HCT116 (cell line): ENCODE data around the gene KRT1. TPM values are rescaled to one million over a fixed set of nuclear protein-coding genes. Genes with fewer than 3 reads are reported as not detected.

ENCODE experiments used
- ATAC-seq: fragments of 200-7000 bp; cut with Tn5 transposase; 2 replicates; pipeline ENCODE4 v1.9.1; 2020; ENCODE audit warnings: mild to moderate bottlenecking, moderate library complexity
- BruUV-seq: library from RNA; stranded (reverse); fragments of 400-500 nt; replicated peaks from 2 replicates; lab custom pipeline; 2021; lab: Mats Ljungman, UMichigan
- CTCF ChIA-PET: fragments of 300-600 bp; sonication (Branson Sonifier 250); formaldehyde crosslinking; loops from one replicate; lab custom pipeline; 2021; ENCODE audit warnings: antibody characterized with exemption; lab: Charles Lee
- POLR2A ChIA-PET: fragments of 300-600, 350-600 bp; sonication (Branson Sonifier 250); formaldehyde crosslinking; loops from one replicate; lab custom pipeline; 2021; ENCODE audit warnings: antibody characterized with exemption; lab: Charles Lee
- RAD21 ChIA-PET, 2 experiments: fragments of 300-600 bp; sonication (Branson Sonifier 250); formaldehyde crosslinking; loops; one replicate each; lab custom pipeline; 2023; ENCODE audit warnings: low total read pairs in 2 of 2; ENCODE audit not compliant: uncharacterized antibody in 2 of 2, unreplicated experiment in 2 of 2, low non-redundant PET in 1 of 2; lab: Charles Lee
- DNase-seq: peaks from one replicate; pipeline ENCODE4 v3.0.0-alpha.2; 2010; ENCODE audit warnings: low read depth, low spot score
- H2AFZ ChIP-seq: fragments of 200-600 bp; shearing (Covaris generic), sonication (generic); 2 replicates; pipeline ENCODE4 v1.6.1; 2017; ENCODE audit warnings: low read depth, mixed run types, mixed read lengths, antibody characterized with exemption, low read length; ENCODE audit not compliant: poor library complexity, severe bottlenecking
- H3K27ac ChIP-seq: 2 replicates; pipeline ENCODE4 v1.5.1; 2012; ENCODE audit warnings: low read depth, low read length
- H3K27me3 ChIP-seq: fragments of 200-600 bp; sonication (generic); 2 replicates; pipeline ENCODE4 v1.6.1; 2016; ENCODE audit warnings: mixed run types, low read length, mixed read lengths; ENCODE audit not compliant: insufficient read depth
- H3K36me3 ChIP-seq, 2 experiments: fragments of 200-500 bp in 1 of 2; fragments of 200-600 bp in 1 of 2; sonication (Bioruptor generic) in 1 of 2; sonication (generic) in 1 of 2; 2 replicates each; pipeline versions ENCODE4 v1.5.1 to v1.6.1; 2014 to 2016; ENCODE audit warnings: low read length in 2 of 2, inconsistent platforms in 1 of 2, mixed read lengths in 1 of 2, mixed run types in 1 of 2; ENCODE audit not compliant: insufficient read depth in 2 of 2, control insufficient read depth in 1 of 2
- H3K4me1 ChIP-seq, 2 experiments: fragments of 200-600 bp in 1 of 2; sonication (generic) in 1 of 2; 2 replicates each; pipeline versions ENCODE4 v1.5.1 to v1.6.1; 2012 to 2017; ENCODE audit warnings: low read length in 2 of 2, inconsistent platforms in 1 of 2, mild to moderate bottlenecking in 1 of 2, mixed read lengths in 1 of 2, mixed run types in 1 of 2, moderate library complexity in 1 of 2; ENCODE audit not compliant: insufficient read depth in 2 of 2, control insufficient read depth in 1 of 2
- H3K4me2 ChIP-seq: fragments of 200-600 bp; sonication (generic); 2 replicates; pipeline ENCODE4 v1.6.1; 2017; ENCODE audit warnings: mixed run types, low read length, mixed read lengths
- H3K4me3 ChIP-seq, 2 experiments: fragments of 200-600 bp in 1 of 2; sonication (generic) in 1 of 2; replicated peaks in 1 of 2; 2 replicates each; pipeline ENCODE4 v1.5.1; 2011 to 2016; ENCODE audit warnings: low read length in 2 of 2, control low read depth in 1 of 2, low read depth in 1 of 2, mild to moderate bottlenecking in 1 of 2, mixed read lengths in 1 of 2, mixed run types in 1 of 2
- H3K79me2 ChIP-seq: fragments of 200-600 bp; sonication (generic); 2 replicates; pipeline ENCODE4 v1.6.1; 2017; ENCODE audit warnings: mild to moderate bottlenecking, mixed run types, low read length, moderate library complexity, mixed read lengths; ENCODE audit not compliant: insufficient read depth
- H3K9ac ChIP-seq: fragments of 200-600 bp; sonication (generic); 2 replicates; pipeline ENCODE4 v1.6.1; 2016; ENCODE audit warnings: low read length, mixed read lengths
- H3K9me2 ChIP-seq: fragments of 200-600 bp; sonication (generic), shearing (Covaris generic); 2 replicates; pipeline ENCODE4 v1.6.1; 2017; ENCODE audit warnings: mixed run types, mild to moderate bottlenecking, moderate library complexity; ENCODE audit not compliant: insufficient read depth
- H3K9me3 ChIP-seq, 2 experiments: fragments of 200-500 bp in 1 of 2; fragments of 200-600 bp in 1 of 2; sonication (Bioruptor generic) in 1 of 2; sonication (generic) in 1 of 2; 2 replicates each; pipeline ENCODE4 v1.6.1; 2014 to 2017; ENCODE audit warnings: low read length in 2 of 2, mixed read lengths in 2 of 2, inconsistent platforms in 1 of 2, low read depth in 1 of 2, mild to moderate bottlenecking in 1 of 2, mixed run types in 1 of 2, moderate library complexity in 1 of 2; ENCODE audit not compliant: control insufficient read depth in 1 of 2, insufficient read depth in 1 of 2
- H4K20me1 ChIP-seq: fragments of 200-600 bp; sonication (generic), shearing (Covaris generic); 2 replicates; pipeline ENCODE4 v1.6.1; 2017; ENCODE audit warnings: mixed run types, mild to moderate bottlenecking, moderate library complexity; ENCODE audit not compliant: insufficient read depth
- ATF3 ChIP-seq: IDR thresholded peaks from 2 replicates; pipeline ENCODE4 v1.6.1; 2012
- CBX3 ChIP-seq: IDR thresholded peaks from 2 replicates; pipeline ENCODE4 v1.6.1; 2012; ENCODE audit warnings: low read depth
- CEBPB ChIP-seq: IDR thresholded peaks from 2 replicates; pipeline ENCODE4 v1.6.1; 2012; ENCODE audit warnings: low read depth
- CTCF ChIP-seq, 3 experiments: fragments of 200-600 bp in 1 of 3; sonication (generic) in 1 of 3; IDR thresholded peaks in 2 of 3; conservative IDR thresholded peaks in 1 of 3; 2 replicates each; pipeline ENCODE4 v1.5.1; 2012 to 2017; ENCODE audit warnings: low read depth in 2 of 3, low read length in 2 of 3, antibody characterized with exemption in 1 of 3, borderline replicate concordance in 1 of 3, control low read depth in 1 of 3, mild to moderate bottlenecking in 1 of 3, mixed read lengths in 1 of 3, mixed run types in 1 of 3, moderate library complexity in 1 of 3; ENCODE audit not compliant: insufficient read depth in 1 of 3
- EGR1 ChIP-seq: IDR thresholded peaks from 2 replicates; pipeline ENCODE4 v1.6.1; 2012; ENCODE audit warnings: low read depth
- ELF1 ChIP-seq: IDR thresholded peaks from 2 replicates; pipeline ENCODE4 v1.6.1; 2012; ENCODE audit warnings: low read depth, borderline replicate concordance
- EZH2 ChIP-seq: fragments of 200-600 bp; sonication (generic); IDR thresholded peaks from 2 replicates; pipeline ENCODE4 v1.6.1; 2017; ENCODE audit warnings: antibody characterized with exemption, mixed run types
- EZH2phosphoT487 ChIP-seq: fragments of 200-600 bp; IDR thresholded peaks from 2 replicates; pipeline ENCODE4 v1.6.1; 2018; ENCODE audit warnings: antibody characterized with exemption, borderline replicate concordance
- JUND ChIP-seq: IDR thresholded peaks from 2 replicates; pipeline ENCODE4 v1.6.1; 2012
- POLR2AphosphoS5 ChIP-seq: IDR thresholded peaks from 2 replicates; pipeline ENCODE4 v1.6.1; 2011; ENCODE audit warnings: mild to moderate bottlenecking, low read depth, low read length, moderate library complexity
- REST ChIP-seq: IDR thresholded peaks from 2 replicates; pipeline ENCODE4 v1.6.1; 2012; ENCODE audit warnings: low read depth
- SIN3A ChIP-seq: IDR thresholded peaks from 2 replicates; pipeline ENCODE4 v1.6.1; 2012; ENCODE audit warnings: low read depth
- SP1 ChIP-seq: IDR thresholded peaks from 2 replicates; pipeline ENCODE4 v1.6.1; 2012; ENCODE audit warnings: low read depth
- SRF ChIP-seq: IDR thresholded peaks from 2 replicates; pipeline ENCODE4 v1.6.1; 2012; ENCODE audit warnings: low read depth
- ZBTB33 ChIP-seq: IDR thresholded peaks from 2 replicates; pipeline ENCODE4 v1.6.1; 2011; ENCODE audit warnings: mild to moderate bottlenecking, low read length, moderate library complexity; ENCODE audit not compliant: insufficient replicate concordance; ENCODE audit errors: extremely low read depth
- ZFX ChIP-seq: fragments of 450-650 bp; IDR thresholded peaks from 2 replicates; pipeline ENCODE4 v1.6.1; 2017
- ZNF274 ChIP-seq: fragments of 200-500 bp; sonication (Bioruptor generic); IDR thresholded peaks from 2 replicates; pipeline ENCODE4 v1.6.1; 2014; ENCODE audit warnings: mild to moderate bottlenecking, low read depth, low read length, inconsistent platforms
- intact Hi-C: fragments of 100-400 bp; cut with micrococcal nuclease; formaldehyde crosslinking; loops from 2 replicates; pipeline ENCODE4 v1.10.0; 2022
- total RNA-seq: library from RNA; stranded (reverse); gene quantifications from one replicate; pipeline ENCODE4 v1.2.1, GENCODE V29; 2021; ENCODE audit not compliant: unreplicated experiment

The KRT1 gene
- total RNA-seq, 1 experiment from 2014 or later, result 0.20 TPM

GRCh38 chr12:52681526-52682380 is 1.5 kb upstream of the KRT1 start:
- peaks cover 24% of the 10 kb centered on the region for H3K27me3 ChIP-seq
- H3K9ac ChIP-seq, result no peak overlapping the region
- no peaks in the 10 kb centered on the region for H3K79me2 ChIP-seq
- no peaks in the 10 kb centered on the region for H3K9me3 ChIP-seq
- H2AFZ ChIP-seq, result no peak overlapping the region
- ChIA-PET POLR2A (no interaction called here), RAD21 (no interaction called here)
- no peak for DNase-seq
- H3K4me3 ChIP-seq, result no peak overlapping the region
- H3K9me2 ChIP-seq, result no peaks in the 10 kb centered on the region
- TF ChIP-seq CBX3 (no peak), ATF3 (no peak), REST (no peak), ELF1 (no peak), JUND (no peak), EZH2 (no peak), SIN3A (no peak), CTCF (IDR thresholded peaks at IDR 0.05 in 2 of 3, conservative IDR thresholded peaks at IDR 0.05 in 1 of 3; ENCODE audit: borderline replicate concordance in 1 of 3, insufficient read depth in 1 of 3, low read depth in 2 of 3, low read length in 2 of 3) (no peak), ZBTB33 (no peak), EGR1 (no peak), SP1 (no peak), CEBPB (no peak), SRF (no peak), EZH2phosphoT487 (no peak), ZNF274 (no peak), ZFX (no peak), POLR2AphosphoS5 (no peak)
- TF ChIP-seq, all 23 proteins: peak for 0
- no TSS peak for BruUV-seq
- CTCF ChIA-PET, result no interaction called here
- intact Hi-C loops, result no loop called here
- Histone ChIP-seq H3K36me3 (no peaks in the 10 kb centered on the region), H3K4me2 (no peak overlapping the region), H3K4me1 (no peaks in the 10 kb centered on the region), H3K27ac (no peak overlapping the region), H4K20me1 (no peaks in the 10 kb centered on the region)
- ATAC-seq, result no peak
